ENCODE data around the gene CNNM4. TPM values are rescaled to one million over a fixed set of nuclear protein-coding genes. Genes with fewer than 3 reads are reported as not detected.
A peak's percentile ranks its signal among the peaks of the same experiment; 100 is the strongest.
"Not testable (repeated sequence)": the region's sequence is repeated elsewhere in the genome, so short reads cannot be mapped to it uniquely, and the experiment has no call there.

The CNNM4 gene
- total RNA-seq, 1 donor from 2014 or later = 1.4 TPM

GRCh38 chr2:96792772-96793749 lies 32.4 kb downstream of the CNNM4 start:
- no peak for DNase-seq (ENCODE audit: low spot score)

DNA sequence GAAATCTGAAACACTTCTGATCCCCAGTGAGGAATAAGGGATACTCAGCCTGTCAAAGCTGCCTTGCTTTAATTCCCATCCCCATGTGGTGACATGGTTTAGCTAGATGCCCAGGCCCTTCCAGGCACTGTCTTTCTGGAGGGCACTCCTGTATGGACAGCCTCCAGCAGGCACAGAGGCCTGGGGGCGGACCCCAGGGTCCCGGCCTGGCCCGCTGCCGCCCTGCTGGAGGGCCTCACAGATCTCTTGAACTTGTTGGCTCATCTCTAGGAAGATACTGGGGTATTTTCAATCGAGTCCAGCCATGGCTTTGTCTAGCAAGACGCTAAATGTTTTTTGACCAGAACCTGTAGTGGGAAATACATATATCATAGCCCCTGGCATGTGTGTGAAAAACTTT lies 34.4 kb downstream of the CNNM4 start:
- DNase-seq (ENCODE audit: low spot score) = no peak

GRCh38 chr2:96796497-96796896 lies 35.8 kb downstream of the CNNM4 start:
- not testable (repeated sequence) for DNase-seq (ENCODE audit: low spot score)

- no peak for DNase-seq (ENCODE audit: low spot score)
Measured at GRCh38 chr2:96797066-96797625, 36.4 kb downstream of the CNNM4 start.

DNA sequence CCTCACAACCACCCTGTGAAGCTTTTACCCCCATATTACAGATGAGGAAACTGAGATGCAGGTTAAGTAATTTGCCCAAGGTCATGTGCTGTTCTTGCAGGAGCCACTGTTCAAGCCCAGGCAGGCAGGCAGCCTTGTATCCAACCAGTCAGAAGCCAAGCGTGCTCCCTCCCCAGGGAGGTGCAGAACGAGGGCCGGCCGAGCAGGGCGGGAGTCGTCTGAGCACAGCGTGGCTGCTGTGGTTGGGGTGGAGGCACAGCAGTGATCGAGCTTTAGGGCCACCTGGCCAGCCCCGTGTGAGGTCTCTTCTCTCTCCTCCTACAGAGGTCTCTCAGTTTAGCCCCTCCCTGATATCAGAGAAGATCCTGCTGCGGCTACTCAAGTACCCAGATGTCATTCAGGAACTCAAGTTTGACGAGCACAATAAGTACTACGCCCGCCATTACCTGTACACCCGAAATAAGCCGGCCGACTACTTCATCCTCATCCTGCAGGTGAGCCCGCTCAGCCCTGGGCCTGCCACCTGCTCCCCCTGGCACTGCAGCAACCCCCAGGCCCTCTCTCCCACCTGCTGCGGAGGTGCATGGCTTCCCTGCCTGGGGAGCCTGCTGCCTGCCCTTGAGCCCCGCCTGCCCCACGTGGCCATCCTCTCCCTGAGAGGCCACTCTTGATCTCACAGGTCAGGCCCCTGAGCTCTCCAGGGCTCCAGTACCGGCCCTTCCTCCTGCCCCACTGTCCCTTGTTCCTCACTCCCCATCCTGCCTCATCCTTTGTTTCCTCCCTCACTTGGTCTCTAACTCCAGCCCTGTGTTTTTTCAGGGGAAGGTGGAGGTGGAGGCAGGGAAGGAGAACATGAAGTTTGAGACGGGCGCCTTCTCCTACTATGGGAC lies 38.3 kb downstream of the CNNM4 start:
- no peak for DNase-seq (ENCODE audit: low spot score)

GRCh38 chr2:96799623-96799935 lies 38.9 kb downstream of the CNNM4 start:
- DNase-seq (ENCODE audit: low spot score) = no peak

GRCh38 chr2:96800061-96801004 lies 39.6 kb downstream of the CNNM4 start:
- no peak for DNase-seq (ENCODE audit: low spot score)

GRCh38 chr2:96801005-96801785 lies 40.5 kb downstream of the CNNM4 start:
- peak; percentile 52 for DNase-seq (ENCODE audit: low spot score)

- no peak for DNase-seq (ENCODE audit: low spot score)
Measured at GRCh38 chr2:96801786-96802595, 41.3 kb downstream of the CNNM4 start.

GRCh38 chr2:96802721-96803120 lies 42.0 kb downstream of the CNNM4 start:
- DNase-seq (ENCODE audit: low spot score) = no peak

DNA sequence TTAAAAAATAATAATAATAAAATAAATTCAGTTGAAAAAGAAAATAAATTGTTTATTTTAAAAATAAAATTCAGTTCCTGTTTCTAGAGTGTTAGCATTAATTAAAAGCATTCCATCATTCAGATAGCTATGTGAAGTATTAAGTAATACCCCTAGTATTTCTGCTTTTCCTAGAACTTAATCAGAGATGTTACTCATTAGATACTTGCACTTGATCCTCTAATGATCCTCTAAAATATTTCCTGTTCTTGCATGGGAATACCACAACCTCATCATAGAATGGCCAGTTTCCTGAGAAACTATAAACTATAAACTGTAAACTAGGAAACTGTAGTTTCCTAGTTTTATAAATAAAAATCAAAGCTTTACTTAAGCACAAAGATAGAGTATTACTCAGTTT lies 44.3 kb downstream of the CNNM4 start:
- DNase-seq (ENCODE audit: low spot score) = no peak

- not testable (repeated sequence) for DNase-seq (ENCODE audit: low spot score)
Measured at GRCh38 chr2:96805946-96806345, 45.2 kb downstream of the CNNM4 start.

GRCh38 chr2:96806468-96807126 lies 45.9 kb downstream of the CNNM4 start:
- no peak for DNase-seq (ENCODE audit: low spot score)

DNA sequence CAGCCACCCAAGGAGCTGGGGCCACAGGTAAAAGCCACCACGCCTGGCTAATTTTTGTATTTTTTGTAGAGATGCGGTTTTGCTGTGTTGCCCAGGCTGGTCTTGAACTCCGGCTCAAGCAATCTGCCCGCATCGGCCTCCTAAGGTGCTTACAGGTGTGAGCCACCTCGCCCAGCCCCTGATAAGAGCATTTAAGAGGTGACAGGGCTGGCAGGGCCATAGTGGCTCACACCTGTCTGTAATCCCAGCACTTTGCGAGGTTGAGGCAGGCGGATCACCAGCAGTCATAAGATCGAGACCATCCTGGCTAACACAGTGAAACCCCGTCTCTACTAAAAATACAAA lies 46.4 kb downstream of the CNNM4 start:
- DNase-seq (ENCODE audit: low spot score) = no peak

- no peak for DNase-seq (ENCODE audit: low spot score)
Measured at GRCh38 chr2:96808176-96808837, 47.6 kb downstream of the CNNM4 start.

DNA sequence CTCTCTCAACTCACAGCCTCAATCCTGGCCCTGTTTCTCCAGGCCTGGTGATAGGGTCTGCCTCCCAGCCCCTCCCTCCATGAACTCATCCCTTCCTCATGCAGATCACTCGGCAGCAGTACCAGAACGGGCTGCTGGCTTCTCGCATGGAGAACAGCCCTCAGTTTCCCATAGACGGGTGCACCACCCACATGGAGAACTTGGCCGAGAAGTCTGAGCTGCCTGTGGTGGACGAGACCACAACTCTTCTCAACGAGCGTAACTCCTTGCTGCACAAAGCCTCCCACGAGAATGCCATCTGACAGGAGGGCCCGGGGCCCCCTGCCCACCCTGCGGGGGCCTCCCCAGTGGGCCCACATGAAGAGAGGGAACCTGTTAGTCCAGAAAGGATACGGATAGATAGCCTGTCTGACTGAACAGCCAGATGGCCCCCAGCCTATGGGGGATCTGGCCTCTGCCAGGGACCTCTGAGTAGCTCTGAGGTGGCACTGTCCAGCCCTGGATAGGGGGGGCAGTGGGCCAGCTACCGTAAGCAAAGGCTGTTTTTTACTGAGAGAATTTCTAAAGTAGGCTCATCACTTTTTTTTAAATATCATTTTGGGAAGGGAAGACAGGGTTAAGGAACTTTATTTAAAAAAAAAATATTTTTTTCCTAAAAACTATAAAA lies 48.6 kb downstream of the CNNM4 start:
- DNase-seq (ENCODE audit: low spot score) = no peak

DNA sequence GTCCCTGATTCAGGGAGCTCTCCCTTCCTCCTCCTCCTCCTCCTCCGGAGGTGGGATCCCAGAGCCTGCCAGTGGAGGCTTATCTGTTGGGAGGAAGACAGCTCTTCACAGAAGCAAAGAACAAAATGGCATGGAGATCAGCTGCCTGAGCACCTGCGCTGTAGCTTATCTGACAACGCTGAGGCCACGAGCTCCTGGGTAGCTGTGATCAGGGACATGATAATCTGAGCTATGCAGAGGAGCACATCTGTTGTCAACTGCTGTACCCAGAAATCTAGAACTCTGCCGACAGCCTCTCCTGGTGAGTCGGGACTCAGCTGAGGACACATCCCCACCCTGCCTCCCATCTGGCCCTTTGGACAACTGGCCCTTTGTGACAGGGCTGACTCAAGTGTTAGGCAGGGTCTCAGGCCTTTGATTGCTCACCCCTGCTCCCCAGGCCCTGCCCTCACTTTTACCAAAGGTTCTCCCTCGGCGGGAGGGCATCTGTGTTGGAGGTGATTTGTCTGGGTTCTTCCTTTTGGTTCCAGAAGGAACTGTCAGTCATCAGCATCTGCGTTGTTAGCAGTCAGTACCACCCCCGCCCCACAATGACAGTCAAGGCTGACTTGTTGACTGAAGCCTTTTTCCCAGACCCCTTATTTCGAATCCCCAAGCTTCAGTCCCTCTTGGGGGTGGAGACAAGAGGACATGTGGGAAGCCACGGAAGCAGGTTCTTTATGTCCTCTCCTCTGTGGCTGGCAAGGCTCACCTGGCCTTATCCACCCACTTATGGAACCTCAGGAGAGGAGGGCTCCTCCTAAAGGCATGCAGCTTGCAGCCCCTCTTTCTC lies 49.5 kb downstream of the CNNM4 start:
- DNase-seq (ENCODE audit: low spot score) = no peak

Measured in umbilical cord (tissue), 2 donors.